ENCODE data around the gene CMSS1.

DNA sequence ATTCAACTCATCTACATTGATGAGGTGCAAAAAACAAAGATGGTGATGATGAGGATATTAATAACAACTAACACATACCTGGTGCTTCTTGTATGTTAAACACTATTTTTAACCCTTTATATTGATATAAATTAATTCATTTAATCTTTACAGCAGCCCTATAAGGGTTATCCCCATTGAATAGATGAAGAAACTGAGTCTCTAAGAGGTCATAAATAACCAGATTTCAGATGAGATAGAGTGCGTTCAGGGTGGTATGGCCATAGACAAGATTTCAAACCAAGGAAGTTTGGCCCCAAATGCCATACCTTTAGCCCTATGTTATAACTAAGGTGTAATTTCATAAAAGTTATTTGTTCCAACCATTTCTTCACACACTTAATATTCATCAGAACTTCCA lies 82.6 kb downstream of the CMSS1 start:
- TF ChIP-seq, protein P1, sequence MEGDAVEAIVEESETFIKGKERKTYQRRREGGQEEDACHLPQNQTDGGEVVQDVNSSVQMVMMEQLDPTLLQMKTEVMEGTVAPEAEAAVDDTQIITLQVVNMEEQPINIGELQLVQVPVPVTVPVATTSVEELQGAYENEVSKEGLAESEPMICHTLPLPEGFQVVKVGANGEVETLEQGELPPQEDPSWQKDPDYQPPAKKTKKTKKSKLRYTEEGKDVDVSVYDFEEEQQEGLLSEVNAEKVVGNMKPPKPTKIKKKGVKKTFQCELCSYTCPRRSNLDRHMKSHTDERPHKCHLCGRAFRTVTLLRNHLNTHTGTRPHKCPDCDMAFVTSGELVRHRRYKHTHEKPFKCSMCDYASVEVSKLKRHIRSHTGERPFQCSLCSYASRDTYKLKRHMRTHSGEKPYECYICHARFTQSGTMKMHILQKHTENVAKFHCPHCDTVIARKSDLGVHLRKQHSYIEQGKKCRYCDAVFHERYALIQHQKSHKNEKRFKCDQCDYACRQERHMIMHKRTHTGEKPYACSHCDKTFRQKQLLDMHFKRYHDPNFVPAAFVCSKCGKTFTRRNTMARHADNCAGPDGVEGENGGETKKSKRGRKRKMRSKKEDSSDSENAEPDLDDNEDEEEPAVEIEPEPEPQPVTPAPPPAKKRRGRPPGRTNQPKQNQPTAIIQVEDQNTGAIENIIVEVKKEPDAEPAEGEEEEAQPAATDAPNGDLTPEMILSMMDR (IDR thresholded peaks at IDR 0.05), result no peak
- no peak for TF ChIP-seq POLR2A (IDR thresholded peaks at IDR 0.05)
